ENCODE data around the gene IFT20.

DNA sequence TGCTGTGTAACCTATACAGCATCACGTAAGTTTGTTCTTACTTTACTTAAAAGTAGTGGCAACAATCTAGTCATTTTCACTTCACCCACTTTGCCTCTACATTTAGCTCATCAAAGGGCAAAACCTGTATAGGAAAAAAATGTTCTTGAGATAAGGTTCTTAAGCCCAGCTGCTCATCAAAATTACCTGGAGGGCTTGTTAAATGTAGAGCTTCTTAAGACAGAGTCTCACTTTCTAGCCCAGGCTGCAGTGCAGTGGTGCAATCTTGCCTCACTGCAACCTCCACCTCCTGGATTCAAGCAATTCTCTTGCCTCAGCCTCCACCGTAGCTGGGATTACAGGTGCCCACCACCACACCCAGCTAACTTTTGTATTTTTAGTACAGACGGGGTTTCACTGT is 54.4 kb downstream of the IFT20 start:
- TF ChIP-seq, protein P1, sequence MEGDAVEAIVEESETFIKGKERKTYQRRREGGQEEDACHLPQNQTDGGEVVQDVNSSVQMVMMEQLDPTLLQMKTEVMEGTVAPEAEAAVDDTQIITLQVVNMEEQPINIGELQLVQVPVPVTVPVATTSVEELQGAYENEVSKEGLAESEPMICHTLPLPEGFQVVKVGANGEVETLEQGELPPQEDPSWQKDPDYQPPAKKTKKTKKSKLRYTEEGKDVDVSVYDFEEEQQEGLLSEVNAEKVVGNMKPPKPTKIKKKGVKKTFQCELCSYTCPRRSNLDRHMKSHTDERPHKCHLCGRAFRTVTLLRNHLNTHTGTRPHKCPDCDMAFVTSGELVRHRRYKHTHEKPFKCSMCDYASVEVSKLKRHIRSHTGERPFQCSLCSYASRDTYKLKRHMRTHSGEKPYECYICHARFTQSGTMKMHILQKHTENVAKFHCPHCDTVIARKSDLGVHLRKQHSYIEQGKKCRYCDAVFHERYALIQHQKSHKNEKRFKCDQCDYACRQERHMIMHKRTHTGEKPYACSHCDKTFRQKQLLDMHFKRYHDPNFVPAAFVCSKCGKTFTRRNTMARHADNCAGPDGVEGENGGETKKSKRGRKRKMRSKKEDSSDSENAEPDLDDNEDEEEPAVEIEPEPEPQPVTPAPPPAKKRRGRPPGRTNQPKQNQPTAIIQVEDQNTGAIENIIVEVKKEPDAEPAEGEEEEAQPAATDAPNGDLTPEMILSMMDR (IDR thresholded peaks at IDR 0.05): no peak
- TF ChIP-seq POLR2A (IDR thresholded peaks at IDR 0.05): no peak
